GM13976 (cell line): ENCODE results near the gene AHSA1.
A peak's percentile ranks its signal among the peaks of the same experiment; 100 is the strongest.

Experiments used
- DNase-seq: peaks from one replicate; pipeline ENCODE4 v3.0.0; 2012; ENCODE audit warnings: low spot score
- in situ Hi-C: fragments of 300-500 bp; cut with MboI; formaldehyde crosslinking; loops from one replicate; pipeline ENCODE4 v1.12.0; 2022; ENCODE audit warnings: low sequenced_read_pairs, mixed read lengths, inconsistent platforms; ENCODE audit not compliant: unreplicated experiment
- TF ChIP-seq, protein P1 (sequence below): IDR thresholded peaks from 2 replicates; pipeline ENCODE4 v1.5.1; 2012; ENCODE audit warnings: borderline replicate concordance, mild to moderate bottlenecking; ENCODE audit not compliant: insufficient read depth; ENCODE audit errors: extremely low read depth, missing control alignments, control extremely low read depth

The AHSA1 gene

GRCh38 chr14:77455966-77456640 lies 1.8 kb upstream of the AHSA1 start:
- DNase-seq, result no peak
- in situ Hi-C loops, result loop anchor here (25.0 kb wide), 1 partner anchor 356 kb away; the partner anchor contains the start of gene ADCK1
- TF ChIP-seq, protein P1, sequence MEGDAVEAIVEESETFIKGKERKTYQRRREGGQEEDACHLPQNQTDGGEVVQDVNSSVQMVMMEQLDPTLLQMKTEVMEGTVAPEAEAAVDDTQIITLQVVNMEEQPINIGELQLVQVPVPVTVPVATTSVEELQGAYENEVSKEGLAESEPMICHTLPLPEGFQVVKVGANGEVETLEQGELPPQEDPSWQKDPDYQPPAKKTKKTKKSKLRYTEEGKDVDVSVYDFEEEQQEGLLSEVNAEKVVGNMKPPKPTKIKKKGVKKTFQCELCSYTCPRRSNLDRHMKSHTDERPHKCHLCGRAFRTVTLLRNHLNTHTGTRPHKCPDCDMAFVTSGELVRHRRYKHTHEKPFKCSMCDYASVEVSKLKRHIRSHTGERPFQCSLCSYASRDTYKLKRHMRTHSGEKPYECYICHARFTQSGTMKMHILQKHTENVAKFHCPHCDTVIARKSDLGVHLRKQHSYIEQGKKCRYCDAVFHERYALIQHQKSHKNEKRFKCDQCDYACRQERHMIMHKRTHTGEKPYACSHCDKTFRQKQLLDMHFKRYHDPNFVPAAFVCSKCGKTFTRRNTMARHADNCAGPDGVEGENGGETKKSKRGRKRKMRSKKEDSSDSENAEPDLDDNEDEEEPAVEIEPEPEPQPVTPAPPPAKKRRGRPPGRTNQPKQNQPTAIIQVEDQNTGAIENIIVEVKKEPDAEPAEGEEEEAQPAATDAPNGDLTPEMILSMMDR, result no peak

DNA sequence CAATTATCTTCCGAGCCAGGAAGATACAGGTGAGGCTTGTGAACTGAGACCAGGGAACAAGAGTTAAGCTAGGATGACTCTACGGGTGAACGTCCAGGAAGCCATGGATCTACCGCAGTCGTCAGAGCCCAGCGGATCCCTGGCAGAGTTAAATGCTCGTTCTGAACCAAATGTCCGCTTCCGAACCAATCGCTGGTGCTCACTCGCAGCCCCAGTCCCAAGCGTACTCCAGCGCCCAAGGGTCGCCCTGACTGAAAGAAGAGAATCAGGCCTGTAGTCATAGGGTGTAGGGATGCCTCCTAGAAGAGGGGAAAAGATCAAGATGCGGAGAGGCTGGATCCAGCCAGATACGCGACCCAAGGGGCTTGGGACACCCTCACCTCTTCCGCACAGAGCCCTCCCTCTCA lies 775 bp upstream of the AHSA1 start:
- no peak for DNase-seq
- TF ChIP-seq, protein P1, result no peak
- in situ Hi-C loops, result loop anchor here (25.0 kb wide), 1 partner anchor 355 kb away; the partner anchor contains the start of gene ADCK1

GRCh38 chr14:77458249-77458950 lies 507 bp downstream of the AHSA1 start:
- DNase-seq, result peak; percentile 33
- TF ChIP-seq, protein P1, result no peak
- in situ Hi-C loops, result loop anchor here (25.0 kb wide), 1 partner anchor 354 kb away; the partner anchor contains the start of gene ADCK1

- in situ Hi-C loops, result loop anchor here (25.0 kb wide), 1 partner anchor 353 kb away; the partner anchor contains the start of gene ADCK1
- TF ChIP-seq, protein P1, result peak; percentile 73
- peak; percentile 69 for DNase-seq
These were observed 1.3 kb downstream of the AHSA1 start for GRCh38 chr14:77459072-77459723.

DNA sequence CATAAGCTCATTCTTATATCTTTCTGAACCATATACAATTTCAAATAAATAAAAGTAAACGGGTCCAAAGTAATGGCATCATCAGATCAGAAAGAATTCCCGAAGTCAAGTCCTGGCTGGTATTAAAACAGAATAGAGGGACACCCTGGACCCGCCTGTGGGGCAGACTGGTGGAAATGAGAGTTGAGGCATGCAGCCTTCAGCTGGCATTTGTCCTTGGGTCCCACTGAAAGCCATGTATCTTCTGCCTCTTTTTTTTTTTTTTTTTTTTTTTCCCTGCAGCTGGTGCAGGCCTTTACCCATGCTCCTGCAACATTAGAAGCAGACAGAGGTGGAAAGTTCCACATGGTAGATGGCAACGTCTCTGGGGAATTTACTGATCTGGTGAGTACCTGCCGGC lies 9.9 kb downstream of the AHSA1 start:
- in situ Hi-C loops, result loop anchor here (25.0 kb wide), 1 partner anchor 344 kb away; the partner anchor contains the start of gene ADCK1
- DNase-seq, result no peak
- TF ChIP-seq, protein P1, result no peak

DNA sequence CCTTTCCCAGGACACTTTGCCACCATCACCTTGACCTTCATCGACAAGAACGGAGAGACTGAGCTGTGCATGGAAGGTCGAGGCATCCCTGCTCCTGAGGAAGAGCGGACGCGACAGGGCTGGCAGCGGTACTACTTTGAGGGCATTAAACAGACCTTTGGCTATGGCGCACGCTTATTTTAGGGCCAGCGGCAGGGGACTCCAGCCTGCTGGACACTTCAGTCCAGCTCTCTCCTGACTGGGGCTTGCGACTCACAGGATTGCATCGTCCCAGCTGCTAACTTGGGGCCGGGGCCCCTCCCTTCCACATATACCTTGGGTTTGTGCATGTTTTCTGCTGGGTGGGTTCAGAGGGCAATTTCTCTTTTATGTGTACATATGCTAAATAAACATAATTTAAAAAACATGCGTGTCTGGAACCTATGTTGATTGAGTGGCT lies 11.2 kb downstream of the AHSA1 start:
- in situ Hi-C loops, result loop anchor here (25.0 kb wide), 1 partner anchor 343 kb away; the partner anchor contains the start of gene ADCK1
- TF ChIP-seq, protein P1, result no peak
- DNase-seq, result no peak
